Osteocyte (in vitro differentiated cells): ENCODE data around the gene GOLGA8S. TPM values are rescaled to one million over a fixed set of nuclear protein-coding genes. Genes with fewer than 3 reads are reported as not detected.
"Not testable (repeated sequence)": the region's sequence is repeated elsewhere in the genome, so short reads cannot be mapped to it uniquely, and the experiment has no call there.

Experiments
- DNase-seq: peaks from one replicate; pipeline ENCODE4 v3.0.0; 2021; ENCODE audit warnings: mixed read lengths; ENCODE audit not compliant: unreplicated experiment; ENCODE audit errors: extremely low spot score
- H3K27ac Mint-ChIP-seq: one replicate; pipeline ENCODE4 v1.8.0; 2021; ENCODE audit warnings: mild to moderate bottlenecking, mixed read lengths; ENCODE audit not compliant: unreplicated experiment
- H3K27me3 Mint-ChIP-seq: one replicate; pipeline ENCODE4 v1.8.0; 2021; ENCODE audit warnings: mixed read lengths; ENCODE audit not compliant: unreplicated experiment
- H3K36me3 Mint-ChIP-seq: one replicate; pipeline ENCODE4 v1.8.0; 2021; ENCODE audit warnings: mixed read lengths; ENCODE audit not compliant: unreplicated experiment
- H3K4me1 Mint-ChIP-seq: one replicate; pipeline ENCODE4 v1.8.0; 2021; ENCODE audit warnings: mixed read lengths; ENCODE audit not compliant: unreplicated experiment
- H3K4me3 Mint-ChIP-seq: one replicate; pipeline ENCODE4 v1.8.0; 2021; ENCODE audit warnings: mild to moderate bottlenecking, moderate library complexity, mixed read lengths; ENCODE audit not compliant: unreplicated experiment
- H3K9me3 Mint-ChIP-seq: one replicate; pipeline ENCODE4 v1.8.0; 2021; ENCODE audit warnings: mixed read lengths; ENCODE audit not compliant: unreplicated experiment
- CTCF ChIP-seq: fragments of 200-600 bp; sonication (generic); IDR thresholded peaks from 2 replicates; pipeline ENCODE4 v1.5.0; 2021; ENCODE audit warnings: antibody characterized with exemption, mild to moderate bottlenecking, moderate library complexity
- total RNA-seq: library from RNA; stranded (reverse); gene quantifications from 2 replicates; pipeline ENCODE4 v1.2.1, GENCODE V29; 2021

Gene GOLGA8S
- total RNA-seq, 1 donor from 2014 or later, result 0.30 TPM

- Mint-ChIP-seq H3K4me3 (no peak overlapping the region), H3K27me3 (no peaks in the 10 kb centered on the region), H3K27ac (no peak overlapping the region), H3K9me3 (peaks cover 8% of the 10 kb centered on the region), H3K36me3 (no peaks in the 10 kb centered on the region), H3K4me1 (no peaks in the 10 kb centered on the region)
- TF ChIP-seq CTCF, result no peak
- no peak for DNase-seq
Measured at GRCh38 chr15:23401627-23402026, 47.1 kb downstream of the GOLGA8S start.

- DNase-seq, result no peak
- Mint-ChIP-seq H3K9me3 (peaks cover 8% of the 10 kb centered on the region), H3K27me3 (no peaks in the 10 kb centered on the region), H3K4me1 (no peaks in the 10 kb centered on the region), H3K36me3 (no peaks in the 10 kb centered on the region), H3K4me3 (no peak overlapping the region), H3K27ac (no peak overlapping the region)
- no peak for TF ChIP-seq CTCF
Measured at GRCh38 chr15:23402140-23402539, 47.6 kb downstream of the GOLGA8S start.

DNA sequence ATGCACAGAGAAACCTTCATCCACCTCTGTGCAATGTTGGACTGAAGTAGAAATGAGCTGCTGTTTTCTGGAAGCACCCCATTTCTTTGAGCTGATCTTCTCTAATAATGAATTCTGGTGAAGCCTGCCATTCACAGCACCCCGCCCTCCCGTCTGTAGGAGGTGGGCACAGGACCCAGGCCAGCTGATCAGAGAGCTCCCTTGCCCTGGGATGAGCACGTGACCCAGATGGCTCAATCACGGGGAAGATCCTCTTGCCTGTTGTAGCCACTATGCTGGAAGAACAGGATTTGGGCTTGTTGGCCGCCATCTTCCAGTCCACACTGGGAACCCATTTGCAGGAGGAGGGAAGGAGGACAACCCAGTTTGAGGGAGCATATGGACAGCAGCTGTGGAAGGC lies 48.0 kb downstream of the GOLGA8S start:
- Mint-ChIP-seq H3K9me3 (peaks cover 8% of the 10 kb centered on the region), H3K4me1 (no peaks in the 10 kb centered on the region), H3K36me3 (no peaks in the 10 kb centered on the region)

DNA sequence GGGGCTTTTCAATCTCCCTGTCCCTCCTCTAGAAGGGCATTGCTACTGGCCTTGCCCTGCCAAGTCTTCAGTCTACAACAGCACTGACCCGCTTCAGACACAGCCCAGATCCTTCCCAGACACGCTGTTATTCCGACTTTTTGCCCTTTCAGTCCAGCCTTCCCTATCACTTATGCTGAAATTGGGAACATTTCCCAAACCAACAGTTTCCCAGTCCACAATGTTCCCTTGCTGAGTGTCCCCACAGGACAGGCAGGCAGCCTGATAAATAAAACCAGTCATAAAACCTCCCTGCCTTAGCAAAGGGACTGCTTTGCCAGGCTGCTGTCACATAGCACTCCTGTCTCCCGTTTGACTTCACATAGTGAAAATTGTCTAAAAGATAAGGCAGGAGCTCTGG lies 49.0 kb downstream of the GOLGA8S start:
- Mint-ChIP-seq H3K4me1 (no peaks in the 10 kb centered on the region), H3K27me3 (no peaks in the 10 kb centered on the region), H3K36me3 (no peaks in the 10 kb centered on the region), H3K9me3 (peaks cover 8% of the 10 kb centered on the region), H3K27ac (no peak overlapping the region), H3K4me3 (no peak overlapping the region)
- no peak for DNase-seq
- no peak for TF ChIP-seq CTCF

More for the DNA sequence above, 48.0 kb downstream of the GOLGA8S start:
- DNase-seq, result no peak
- no peak overlapping the region for H3K4me3 Mint-ChIP-seq
- TF ChIP-seq CTCF, result no peak
- no peak overlapping the region for H3K27ac Mint-ChIP-seq
- no peaks in the 10 kb centered on the region for H3K27me3 Mint-ChIP-seq

GRCh38 chr15:23411841-23412240 lies 57.3 kb downstream of the GOLGA8S start:
- no peaks in the 10 kb centered on the region for H3K27me3 Mint-ChIP-seq

DNA sequence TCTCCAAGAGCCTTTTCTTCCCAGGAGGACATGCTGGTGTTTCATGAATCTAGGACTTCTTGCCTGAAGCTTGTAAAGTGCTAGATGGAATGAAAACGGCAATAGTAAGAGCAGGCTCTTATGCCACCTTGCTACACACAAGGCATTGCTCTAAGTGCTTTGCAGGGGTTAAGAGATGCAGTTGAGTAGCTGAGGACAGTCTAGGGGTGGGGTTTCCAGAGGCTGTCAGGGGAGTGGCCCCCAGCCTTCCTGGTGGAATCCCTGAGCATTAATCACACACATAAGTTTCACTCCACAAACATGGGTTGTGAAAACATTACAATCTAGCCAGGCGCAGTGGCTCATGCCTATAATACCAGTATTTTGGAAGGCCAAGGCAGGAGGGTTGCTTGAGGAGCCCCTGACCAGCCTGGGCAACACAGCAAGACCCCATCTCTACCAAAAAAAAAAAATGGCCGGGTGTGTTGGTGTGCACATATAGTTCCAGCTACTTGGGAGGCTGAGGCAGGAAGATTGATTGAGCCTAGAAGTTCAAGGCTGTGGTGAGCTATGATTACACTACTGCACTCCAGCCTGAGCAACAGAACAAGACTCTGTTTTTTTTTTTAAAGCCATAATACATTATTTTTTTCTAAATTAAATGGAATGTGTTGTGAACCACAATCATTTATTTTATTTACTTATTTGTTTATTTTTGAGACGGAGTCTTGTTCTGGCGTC lies 58.5 kb downstream of the GOLGA8S start:
- DNase-seq, H3K4me1 Mint-ChIP-seq, H3K4me3 Mint-ChIP-seq, H3K27me3 Mint-ChIP-seq, H3K36me3 Mint-ChIP-seq, H3K27ac Mint-ChIP-seq: not testable (repeated sequence)
- peaks cover 14% of the 10 kb centered on the region for H3K9me3 Mint-ChIP-seq

More at GRCh38 chr15:23411841-23412240, 57.3 kb downstream of the GOLGA8S start:
- Mint-ChIP-seq H3K4me1 (no peaks in the 10 kb centered on the region), H3K4me3 (no peak overlapping the region), H3K36me3 (no peaks in the 10 kb centered on the region), H3K9me3 (peaks cover 14% of the 10 kb centered on the region), H3K27ac (no peak overlapping the region)
- DNase-seq, result no peak
- TF ChIP-seq CTCF, result no peak
